GM19455 (cell line): ENCODE measurements around the gene MYL2.

Experiments used
- ATAC-seq: cut with Tn5 transposase; IDR thresholded peaks from one replicate; pipeline ENCODE4 v1.9.1; 2021; ENCODE audit not compliant: unreplicated experiment

Gene MYL2

GRCh38 chr12:110930348-110931314 is 10.3 kb upstream of the MYL2 start:
- ATAC-seq: no peak

- no peak for ATAC-seq
These were observed 9.4 kb upstream of the MYL2 start for GRCh38 chr12:110929818-110930217.

GRCh38 chr12:110928700-110929099 is 8.3 kb upstream of the MYL2 start:
- ATAC-seq: no peak

GRCh38 chr12:110927546-110927945 is 7.2 kb upstream of the MYL2 start:
- no peak for ATAC-seq

GRCh38 chr12:110923692-110924334 is 3.4 kb upstream of the MYL2 start:
- ATAC-seq: no peak

- ATAC-seq: no peak
These were observed 2.8 kb upstream of the MYL2 start for GRCh38 chr12:110923192-110923591.

GRCh38 chr12:110922652-110923051 is 2.3 kb upstream of the MYL2 start:
- no peak for ATAC-seq

- ATAC-seq: no peak
These were observed 883 bp upstream of the MYL2 start for GRCh38 chr12:110921262-110921661.

- ATAC-seq: no peak
These were observed 659 bp downstream of the MYL2 start for GRCh38 chr12:110919720-110920119.

GRCh38 chr12:110917961-110918360 is 2.4 kb downstream of the MYL2 start:
- no peak for ATAC-seq

- no peak for ATAC-seq
These were observed 2.9 kb downstream of the MYL2 start for GRCh38 chr12:110917467-110917866.

- ATAC-seq: no peak
These were observed 4.0 kb downstream of the MYL2 start for GRCh38 chr12:110916295-110916875.

GRCh38 chr12:110913119-110914056 is 7.0 kb downstream of the MYL2 start:
- ATAC-seq: peak; percentile 97

GRCh38 chr12:110912263-110912662 is 8.1 kb downstream of the MYL2 start:
- no peak for ATAC-seq

GRCh38 chr12:110908377-110909152 is 11.8 kb downstream of the MYL2 start:
- ATAC-seq: no peak

- ATAC-seq: no peak
These were observed 12.8 kb downstream of the MYL2 start for GRCh38 chr12:110907583-110907982.

- ATAC-seq: no peak
These were observed 13.4 kb downstream of the MYL2 start for GRCh38 chr12:110906985-110907384.

- ATAC-seq: no peak
These were observed 13.9 kb downstream of the MYL2 start for GRCh38 chr12:110906516-110906915.

- no peak for ATAC-seq
These were observed 14.3 kb downstream of the MYL2 start for GRCh38 chr12:110906083-110906482.

GRCh38 chr12:110903511-110903910 is 16.9 kb downstream of the MYL2 start:
- ATAC-seq: no peak
